H9 (cell line): ENCODE measurements around the gene ZNF836. TPM values are rescaled to one million over a fixed set of nuclear protein-coding genes. Genes with fewer than 3 reads are reported as not detected.
A peak's percentile ranks its signal among the peaks of the same experiment; 100 is the strongest.

Source experiments
- DNase-seq: peaks from one replicate; pipeline ENCODE4 v3.0.0-alpha.2; 2017
- H2AFZ ChIP-seq: one replicate; pipeline ENCODE4 v1.6.1; 2013; ENCODE audit warnings: mild to moderate bottlenecking, low read length, control low read depth, moderate library complexity
- H2AK5ac ChIP-seq: 2 replicates; pipeline ENCODE4 v1.6.1; 2013; ENCODE audit warnings: low read length, control low read depth, mixed read lengths; ENCODE audit not compliant: insufficient read length
- H2BK120ac ChIP-seq: one replicate; pipeline ENCODE4 v1.6.1; 2013; ENCODE audit warnings: low read depth, mild to moderate bottlenecking, low read length, control low read depth, inconsistent platforms; ENCODE audit not compliant: poor library complexity, severe bottlenecking
- H2BK12ac ChIP-seq: 2 replicates; pipeline ENCODE4 v1.6.1; 2013; ENCODE audit warnings: low read length, control low read depth, mixed read lengths, low read depth; ENCODE audit not compliant: insufficient read length
- H2BK15ac ChIP-seq: 2 replicates; pipeline ENCODE4 v1.6.1; 2013; ENCODE audit warnings: low read depth, low read length, control low read depth
- H2BK20ac ChIP-seq: one replicate; pipeline ENCODE4 v1.6.1; 2013; ENCODE audit warnings: low read depth, mild to moderate bottlenecking, low read length, control low read depth, inconsistent platforms; ENCODE audit not compliant: poor library complexity, severe bottlenecking
- H2BK5ac ChIP-seq: 2 replicates; pipeline ENCODE4 v1.6.1; 2013; ENCODE audit warnings: low read length, control low read depth, mixed read lengths; ENCODE audit not compliant: insufficient read length
- H3K14ac ChIP-seq: 2 replicates; pipeline ENCODE4 v1.6.1; 2013; ENCODE audit warnings: low read length, control low read depth; ENCODE audit not compliant: insufficient read depth
- H3K18ac ChIP-seq: 2 replicates; pipeline ENCODE4 v1.6.1; 2013; ENCODE audit warnings: low read depth, mild to moderate bottlenecking, mixed read lengths, low read length, control low read depth; ENCODE audit not compliant: insufficient read length
- H3K23ac ChIP-seq: 2 replicates; pipeline ENCODE4 v1.6.1; 2013; ENCODE audit warnings: low read length, control low read depth, mixed read lengths, low read depth; ENCODE audit not compliant: insufficient read length
- H3K23me2 ChIP-seq: 2 replicates; pipeline ENCODE4 v1.6.1; 2013; ENCODE audit warnings: low read depth, mild to moderate bottlenecking, mixed read lengths, low read length, control low read depth; ENCODE audit not compliant: insufficient read length, poor library complexity, severe bottlenecking
- H3K27ac ChIP-seq: 2 replicates; pipeline ENCODE4 v1.5.1; 2013; ENCODE audit warnings: low read length, control low read depth, mixed read lengths, low read depth; ENCODE audit not compliant: insufficient read length
- H3K27me3 ChIP-seq: 2 replicates; pipeline ENCODE4 v1.6.1; 2013; ENCODE audit warnings: low read length, control low read depth, inconsistent platforms; ENCODE audit not compliant: insufficient read depth
- H3K4ac ChIP-seq: 2 replicates; pipeline ENCODE4 v1.6.1; 2013; ENCODE audit warnings: low read depth, mild to moderate bottlenecking, control low read depth, inconsistent platforms, low read length, moderate library complexity
- H3K4me1 ChIP-seq: 2 replicates; pipeline ENCODE4 v1.6.1; 2013; ENCODE audit warnings: low read length, control low read depth, inconsistent platforms; ENCODE audit not compliant: insufficient read depth
- H3K4me2 ChIP-seq: 2 replicates; pipeline ENCODE4 v1.6.1; 2013; ENCODE audit warnings: low read length, control low read depth, mixed read lengths; ENCODE audit not compliant: insufficient read length, insufficient read depth
- H3K56ac ChIP-seq: 2 replicates; pipeline ENCODE4 v1.6.1; 2013; ENCODE audit warnings: low read depth, mild to moderate bottlenecking, mixed read lengths, low read length, control low read depth; ENCODE audit not compliant: insufficient read length
- H3K79me1 ChIP-seq: 2 replicates; pipeline ENCODE4 v1.6.1; 2013; ENCODE audit warnings: low read depth, mild to moderate bottlenecking, moderate library complexity, low read length, control low read depth, inconsistent platforms; ENCODE audit not compliant: insufficient read depth, poor library complexity, severe bottlenecking
- H3K79me2 ChIP-seq: 2 replicates; pipeline ENCODE4 v1.6.1; 2013; ENCODE audit warnings: low read length, control low read depth, inconsistent platforms; ENCODE audit not compliant: insufficient read depth
- H3K9ac ChIP-seq: 2 replicates; pipeline ENCODE4 v1.6.1; 2013; ENCODE audit warnings: low read length, control low read depth, mixed read lengths; ENCODE audit not compliant: insufficient read length; ENCODE audit errors: extremely low read depth
- H3K9me3 ChIP-seq: one replicate; pipeline ENCODE4 v1.6.1; 2013; ENCODE audit warnings: low read depth, low read length, inconsistent platforms; ENCODE audit not compliant: control insufficient read depth
- H3T11ph ChIP-seq: one replicate; pipeline ENCODE4 v1.6.1; 2013; ENCODE audit warnings: mild to moderate bottlenecking, low read length, control low read depth, inconsistent platforms
- H4K20me1 ChIP-seq: one replicate; pipeline ENCODE4 v1.6.1; 2013; ENCODE audit not compliant: control insufficient read depth, insufficient read length, insufficient read depth
- H4K5ac ChIP-seq: 2 replicates; pipeline ENCODE4 v1.6.1; 2013; ENCODE audit warnings: low read depth, mild to moderate bottlenecking, mixed read lengths, low read length, control low read depth; ENCODE audit not compliant: insufficient read length
- H4K8ac ChIP-seq: replicated peaks from 2 replicates; pipeline ENCODE4 v1.6.1; 2013; ENCODE audit warnings: low read length, control low read depth, mixed read lengths, low read depth; ENCODE audit not compliant: insufficient read length
- H4K91ac ChIP-seq: 2 replicates; pipeline ENCODE4 v1.6.1; 2013; ENCODE audit warnings: low read depth, mild to moderate bottlenecking, moderate library complexity, mixed read lengths, low read length, control low read depth; ENCODE audit not compliant: insufficient read length
- H3K27ac Mint-ChIP-seq, 3 experiments: 2 replicates in 2 of 3; 3 replicates in 1 of 3; pipeline ENCODE4 v1.8.0; 2020 to 2021; ENCODE audit warnings: mixed read lengths in 3 of 3, mild to moderate bottlenecking in 1 of 3, moderate library complexity in 1 of 3
- H3K27me3 Mint-ChIP-seq: 2 replicates; pipeline ENCODE4 v1.8.0; 2021; ENCODE audit warnings: low read depth, mild to moderate bottlenecking, moderate library complexity, mixed read lengths
- H3K36me3 Mint-ChIP-seq, 3 experiments: 2 replicates in 2 of 3; 3 replicates in 1 of 3; pipeline ENCODE4 v1.8.0; 2020 to 2021; ENCODE audit warnings: low read depth in 3 of 3, mixed read lengths in 3 of 3; ENCODE audit not compliant: insufficient read depth in 1 of 3
- H3K4me1 Mint-ChIP-seq, 2 experiments: 2 replicates each; pipeline ENCODE4 v1.8.0; 2020; ENCODE audit warnings: mixed read lengths in 2 of 2
- H3K4me3 Mint-ChIP-seq, 2 experiments: 2 replicates in 1 of 2; 3 replicates in 1 of 2; pipeline ENCODE4 v1.8.0; 2020 to 2021; ENCODE audit warnings: mild to moderate bottlenecking in 2 of 2, mixed read lengths in 2 of 2, moderate library complexity in 1 of 2
- H3K9me3 Mint-ChIP-seq, 2 experiments: 2 replicates in 1 of 2; 3 replicates in 1 of 2; pipeline ENCODE4 v1.8.0; 2020; ENCODE audit warnings: mild to moderate bottlenecking in 2 of 2, mixed read lengths in 2 of 2, moderate library complexity in 1 of 2
- CTCF ChIP-seq: fragments of 200-600 bp; sonication (generic); conservative IDR thresholded peaks from 3 replicates; pipeline ENCODE4 v1.8.0; 2021; ENCODE audit warnings: antibody characterized with exemption, mild to moderate bottlenecking
- WGBS: extraction: QIAGEN DNeasy Blood & Tissue Kit; methylation state at CpG from one replicate; pipeline ENCODE4 v1.1.7; 2013; ENCODE audit warnings: missing lambda C conversion rate, low lambda C conversion rate, mixed read lengths; ENCODE audit not compliant: insufficient read length; ENCODE audit errors: extremely low coverage; 5-methylcytosine and 5-hydroxymethylcytosine counted together
- long read RNA-seq: library from polyadenylated mRNA; unstranded; transcript quantifications from one replicate; pipeline ENCODE4 v2.0.0, GENCODE V29; 2020
- total RNA-seq: library from RNA; stranded (reverse); gene quantifications from 2 replicates; pipeline ENCODE4 v1.2.1, GENCODE V29; 2021

ZNF836 gene
- total RNA-seq: 17.4 and 18.3 TPM in 2 replicates
- long read RNA-seq, partial matches to known transcripts: 0 of 11 reads
- long read RNA-seq, other reads (novel, unspliced or antisense): 10 of 11 reads

- Histone ChIP-seq H3K27ac (no peak within 1 kb of the TSS), H4K8ac (no peak within 1 kb of the TSS), H2AFZ (no peak within 1 kb of the TSS), H2BK120ac (no peak within 1 kb of the TSS), H3K27me3 (no peaks in the 10 kb centered on the region), H4K5ac (no peak within 1 kb of the TSS), H3K9me3 (no peaks in the 10 kb centered on the region), H3K4ac (no peak within 1 kb of the TSS), H4K20me1 (no peaks in the 10 kb centered on the region), H3K79me1 (no peaks in the 10 kb centered on the region), H2BK5ac (no peak within 1 kb of the TSS), H2BK20ac (no peak within 1 kb of the TSS), H3K56ac (no peak within 1 kb of the TSS), H3T11ph (no peak within 1 kb of the TSS), H3K4me1 (peaks cover 2% of the 10 kb centered on the region; the same call in 1 of the 2 replicates), H3K9ac (peak within 1 kb of the TSS; percentile 64), H3K18ac (no peak within 1 kb of the TSS), H2AK5ac (no peak within 1 kb of the TSS), H4K91ac (no peak within 1 kb of the TSS), H2BK12ac (no peak within 1 kb of the TSS), H3K79me2 (no peaks in the 10 kb centered on the region; the same call in 1 of the 2 replicates), H2BK15ac (no peak within 1 kb of the TSS), H3K23me2 (peaks cover 14% of the 10 kb centered on the region), H3K14ac (no peak within 1 kb of the TSS), H3K23ac (no peak within 1 kb of the TSS), H3K4me2 (peak within 1 kb of the TSS; percentile 88)
- Mint-ChIP-seq H3K4me3 (peak within 1 kb of the TSS; percentile 95 to 97), H3K27ac (peak within 1 kb of the TSS; percentile 48 to 94 (median 66); a peak in 5 of 7 replicates), H3K36me3 (peaks cover 23 to 33% (median 24%) of the 10 kb centered on the region in 3 experiments), H3K27me3 (peaks cover 8% of the 10 kb centered on the region), H3K9me3 (peaks cover 3 to 8% of the 10 kb centered on the region in 2 experiments), H3K4me1 (peaks cover 19 to 21% of the 10 kb centered on the region in 2 experiments)
- DNase-seq: peak; percentile 93
- no CpG with 5 or more reads among the region's 37 CpGs for WGBS
- TF ChIP-seq CTCF: no peak
These were observed at the start of gene ZNF836 for GRCh38 chr19:52171321-52172169. Gene ZNF836, minus strand, starts transcription at chr19:52171621. Its CDS starts 3,549 bp downstream, at chr19:52168072.
